ENCODE measurements around the gene ZCCHC24.

DNA sequence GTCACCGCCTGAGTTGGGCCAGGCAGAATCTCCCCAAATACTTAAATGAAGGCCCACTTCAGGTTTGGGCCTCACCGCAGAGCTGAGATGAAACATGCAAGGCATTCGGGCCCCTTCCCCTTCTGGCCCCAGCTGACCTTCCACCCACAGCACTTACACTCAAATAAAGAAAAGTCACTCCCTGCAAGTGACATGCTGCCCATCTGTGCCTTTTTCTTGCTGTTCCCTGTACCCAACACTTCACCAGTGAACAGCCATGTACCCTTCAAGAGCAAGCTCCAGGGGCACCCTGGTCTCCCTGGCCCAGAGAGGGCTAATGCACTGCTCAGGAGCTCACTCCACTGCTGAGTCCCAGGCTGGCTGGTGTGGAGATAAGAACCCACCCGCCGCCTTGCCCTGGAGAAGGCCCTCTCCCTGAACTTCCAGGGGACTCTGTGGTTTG is 40.7 kb downstream of the ZCCHC24 start:
- TF ChIP-seq, protein P1, sequence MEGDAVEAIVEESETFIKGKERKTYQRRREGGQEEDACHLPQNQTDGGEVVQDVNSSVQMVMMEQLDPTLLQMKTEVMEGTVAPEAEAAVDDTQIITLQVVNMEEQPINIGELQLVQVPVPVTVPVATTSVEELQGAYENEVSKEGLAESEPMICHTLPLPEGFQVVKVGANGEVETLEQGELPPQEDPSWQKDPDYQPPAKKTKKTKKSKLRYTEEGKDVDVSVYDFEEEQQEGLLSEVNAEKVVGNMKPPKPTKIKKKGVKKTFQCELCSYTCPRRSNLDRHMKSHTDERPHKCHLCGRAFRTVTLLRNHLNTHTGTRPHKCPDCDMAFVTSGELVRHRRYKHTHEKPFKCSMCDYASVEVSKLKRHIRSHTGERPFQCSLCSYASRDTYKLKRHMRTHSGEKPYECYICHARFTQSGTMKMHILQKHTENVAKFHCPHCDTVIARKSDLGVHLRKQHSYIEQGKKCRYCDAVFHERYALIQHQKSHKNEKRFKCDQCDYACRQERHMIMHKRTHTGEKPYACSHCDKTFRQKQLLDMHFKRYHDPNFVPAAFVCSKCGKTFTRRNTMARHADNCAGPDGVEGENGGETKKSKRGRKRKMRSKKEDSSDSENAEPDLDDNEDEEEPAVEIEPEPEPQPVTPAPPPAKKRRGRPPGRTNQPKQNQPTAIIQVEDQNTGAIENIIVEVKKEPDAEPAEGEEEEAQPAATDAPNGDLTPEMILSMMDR (IDR thresholded peaks at IDR 0.05), result no peak
- TF ChIP-seq POLR2A (IDR thresholded peaks at IDR 0.05), result no peak

Measured in Peyer's patch (tissue), 4 donors.